HepG2 (cell line): ENCODE data around the gene GBP1. TPM values are rescaled to one million over a fixed set of nuclear protein-coding genes. Genes with fewer than 3 reads are reported as not detected.

Experiments used
- ATAC-seq: fragments of 200-7000 bp; cut with Tn5 transposase; 3 replicates; pipeline ENCODE4 v1.9.1; 2020; ENCODE audit warnings: mild to moderate bottlenecking, moderate library complexity
- BruUV-seq: library from RNA; stranded (reverse); fragments of 400-500 nt; replicated peaks from 2 replicates; lab custom pipeline; 2021; lab: Mats Ljungman, UMichigan
- CTCF ChIA-PET: fragments of 300-600 bp; formaldehyde crosslinking; extraction: SDS; loops from one replicate; lab custom pipeline; 2021; ENCODE audit warnings: low total read pairs, inconsistent platforms, low intra/inter-chr PET ratio; lab: Yijun Ruan, JAX
- POLR2A ChIA-PET: fragments of 350-600 bp; sonication (Branson Sonifier 250); formaldehyde crosslinking; loops from one replicate; lab custom pipeline; 2020; ENCODE audit warnings: antibody characterized with exemption, inconsistent platforms; lab: Yijun Ruan, JAX
- DNase-seq: peaks from one replicate; pipeline ENCODE4 v3.0.0-alpha.2; 2015; ENCODE audit warnings: low spot score
- FAIRE-seq: peaks from 3 replicates; lab custom pipeline; 2011; peaks lifted over from hg19 to GRCh38; lab: Jason Lieb, UNC
- H2AFZ ChIP-seq: one replicate; pipeline ENCODE4 v1.6.1; 2011; ENCODE audit warnings: low read length, inconsistent platforms
- H3K27ac ChIP-seq: fragments of 300-600 bp; 3 replicates; pipeline ENCODE4 v1.8.0; 2011; ENCODE audit warnings: mixed run types, mild to moderate bottlenecking, mixed read lengths, low read length, inconsistent platforms; ENCODE audit not compliant: insufficient read depth; ENCODE audit errors: extremely low read length
- H3K27me3 ChIP-seq, 2 experiments: fragments of 200-600 bp in 1 of 2; 2 replicates in 1 of 2; 3 replicates in 1 of 2; pipeline versions ENCODE4 v1.6.0 to v1.8.0; 2011; ENCODE audit warnings: low read length in 2 of 2, mild to moderate bottlenecking in 2 of 2, moderate library complexity in 2 of 2, inconsistent platforms in 1 of 2; ENCODE audit not compliant: insufficient read depth in 2 of 2, control insufficient read depth in 1 of 2
- H3K36me3 ChIP-seq, 2 experiments: fragments of 200-600 bp in 1 of 2; replicated peaks in 1 of 2; 2 replicates in 1 of 2; 3 replicates in 1 of 2; pipeline versions ENCODE4 v1.5.1 to v1.8.0; 2011; ENCODE audit warnings: low read length in 2 of 2, inconsistent platforms in 1 of 2; ENCODE audit not compliant: insufficient read depth in 2 of 2, control insufficient read depth in 1 of 2
- H3K4me1 ChIP-seq: 2 replicates; pipeline ENCODE4 v1.5.1; 2012; ENCODE audit warnings: low read length, inconsistent platforms; ENCODE audit not compliant: insufficient read depth
- H3K4me2 ChIP-seq: 2 replicates; pipeline ENCODE4 v1.6.0; 2011; ENCODE audit warnings: low read depth, low read length, inconsistent platforms
- H3K4me3 ChIP-seq, 3 experiments: fragments of 200-600 bp in 1 of 3; sonication (generic), shearing (Covaris generic) in 1 of 3; replicated peaks in 1 of 3; 2 replicates each; pipeline ENCODE4 v1.5.1; 2011 to 2016; ENCODE audit warnings: low read length in 3 of 3, inconsistent platforms in 2 of 3, low read depth in 2 of 3, mild to moderate bottlenecking in 2 of 3, control low read depth in 1 of 3, mixed read lengths in 1 of 3; ENCODE audit not compliant: insufficient read depth in 1 of 3
- H3K79me2 ChIP-seq: one replicate; pipeline ENCODE4 v1.6.1; 2011; ENCODE audit warnings: low read length, inconsistent platforms; ENCODE audit not compliant: insufficient read depth
- H3K9ac ChIP-seq: 2 replicates; pipeline ENCODE4 v1.6.0; 2011; ENCODE audit warnings: mild to moderate bottlenecking, low read depth, low read length, inconsistent platforms; ENCODE audit not compliant: insufficient read depth
- H3K9me3 ChIP-seq: 2 replicates; pipeline ENCODE4 v1.5.1; 2012; ENCODE audit warnings: mild to moderate bottlenecking, low read length
- H4K20me1 ChIP-seq: 2 replicates; pipeline ENCODE4 v1.6.0; 2011; ENCODE audit warnings: inconsistent platforms, mild to moderate bottlenecking, low read length, moderate library complexity; ENCODE audit not compliant: insufficient read depth
- ARNT ChIP-seq: fragments of 450-650 bp; IDR thresholded peaks from 2 replicates; pipeline ENCODE4 v1.6.1; 2017
- EEA1 ChIP-seq: sonication (generic); formaldehyde crosslinking; IDR thresholded peaks from 2 replicates; pipeline ENCODE4 v1.5.1; 2020; ENCODE audit warnings: mild to moderate bottlenecking, missing genetic modification reagents, borderline replicate concordance
- KAT7 ChIP-seq: IDR thresholded peaks from 2 replicates; pipeline ENCODE4 v1.6.1; 2018; ENCODE audit warnings: borderline replicate concordance, missing compliant biosample characterization
- KLF9 ChIP-seq: IDR thresholded peaks from 2 replicates; pipeline ENCODE4 v1.6.1; 2016; ENCODE audit warnings: low read depth
- MEIS1 ChIP-seq: sonication (generic); formaldehyde crosslinking; IDR thresholded peaks from 2 replicates; pipeline ENCODE4 v1.9.0; 2021; ENCODE audit warnings: mild to moderate bottlenecking, missing genetic modification reagents, moderate library complexity, borderline replicate concordance
- PHF21A ChIP-seq: sonication (generic); formaldehyde crosslinking; IDR thresholded peaks from 2 replicates; pipeline ENCODE4 v1.5.0; 2020; ENCODE audit warnings: mild to moderate bottlenecking, missing genetic modification reagents
- RFXANK ChIP-seq: IDR thresholded peaks from 2 replicates; pipeline ENCODE4 v1.6.1; 2016
- TEAD3 ChIP-seq: optimal IDR thresholded peaks from 2 replicates; pipeline ENCODE3; 2016; ENCODE audit warnings: borderline replicate concordance
- ZFAT ChIP-seq: sonication (generic); formaldehyde crosslinking; conservative IDR thresholded peaks from 2 replicates; pipeline ENCODE4 v1.8.1; 2023; ENCODE audit warnings: missing genetic modification reagents, inconsistent platforms
- ZNF563 ChIP-seq: sonication (generic); formaldehyde crosslinking; IDR thresholded peaks from 2 replicates; pipeline ENCODE4 v1.8.0; 2022; ENCODE audit warnings: mild to moderate bottlenecking, moderate library complexity, missing genetic modification reagents
- WGBS: methylation state at CpG from one replicate; pipeline ENCODE4 v1.1.6; 2017; ENCODE audit warnings: low lambda C conversion rate; 5-methylcytosine and 5-hydroxymethylcytosine counted together
- in situ Hi-C: cut with HindIII; loops from 2 replicates; pipeline ENCODE4 v1.10.0; 2017; ENCODE audit warnings: low pct_unique_long_range_greater_than_20kb; ENCODE audit not compliant: extremely low pct_ligation_motif_present
- intact Hi-C: fragments of 100-400 bp; cut with micrococcal nuclease; formaldehyde crosslinking; loops from one replicate; pipeline ENCODE4 v1.10.0; 2022; ENCODE audit not compliant: unreplicated experiment
- polyA plus RNA-seq, 8 experiments: library from polyadenylated mRNA; depleted of rRNA in 3 of 8; stranded (reverse) in 7 of 8; unstranded in 1 of 8; fragments of >200 nt; fragmentation: Illumina TruSeq in 4 of 8; extraction: Trizol in 4 of 8; gene quantifications; 2 replicates each; pipeline versions ENCODE4 v1.2.1 to v1.2.3, GENCODE V29; 2011 to 2016; ENCODE audit warnings: low read depth in 4 of 8, missing spikeins in 1 of 8, mixed read lengths in 1 of 8; ENCODE audit not compliant: insufficient read depth in 1 of 8
- total RNA-seq, 5 experiments: library from RNA; depleted of rRNA; stranded (reverse); fragments of >200 nt; fragmentation: Illumina TruSeq; extraction: Trizol; gene quantifications; 2 replicates each; pipeline ENCODE4 v1.2.3, GENCODE V29; 2016; ENCODE audit warnings: low read depth in 1 of 5
- TF ChIP-seq, protein P1 (sequence below), 2 experiments: sonication (generic) in 1 of 2; formaldehyde crosslinking in 1 of 2; IDR thresholded peaks; 2 replicates each; pipeline versions ENCODE4 v1.5.1 to v1.6.1; 2011 to 2020; ENCODE audit warnings: borderline replicate concordance in 1 of 2, low read depth in 1 of 2, low read length in 1 of 2, mild to moderate bottlenecking in 1 of 2, missing genetic modification reagents in 1 of 2, moderate library complexity in 1 of 2
- TF ChIP-seq, protein P2 (sequence below): sonication (generic); formaldehyde crosslinking; IDR thresholded peaks from 2 replicates; pipeline ENCODE4 v1.8.1; 2022; ENCODE audit warnings: low read depth, mild to moderate bottlenecking, missing genetic modification reagents
- TF ChIP-seq, protein P3 (sequence below): sonication (generic); formaldehyde crosslinking; IDR thresholded peaks from 2 replicates; pipeline ENCODE4 v1.5.0; 2020; ENCODE audit warnings: mild to moderate bottlenecking, missing genetic modification reagents, moderate library complexity

GBP1 gene
- total and polyA plus RNA-seq, 2 of the 13 experiments (the other 11 are each of a cell fraction or from before 2014, with no cell fraction given): 0.62 to 2.3 TPM

DNA sequence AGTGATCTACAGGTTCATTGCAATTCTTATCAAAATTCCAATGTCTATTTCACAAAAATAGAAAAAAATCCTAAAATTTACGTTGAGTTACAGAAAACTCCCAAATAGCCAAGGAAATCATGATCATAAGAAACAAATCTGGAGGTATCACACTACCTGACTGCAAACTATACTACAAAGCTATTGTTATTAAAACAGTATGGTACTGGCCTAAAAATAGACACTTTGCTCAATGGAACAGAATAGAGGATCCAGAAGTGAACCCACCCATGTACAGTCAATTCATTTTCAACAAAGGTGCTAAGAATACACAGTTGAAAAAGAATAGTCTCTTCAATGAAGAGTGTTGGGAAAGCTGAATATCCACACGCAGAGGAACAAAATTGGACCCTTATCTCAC, 30.7 kb upstream of the GBP1 start:
- DNase-seq: no peak
- no peak overlapping the region for H3K4me2 ChIP-seq
- POLR2A ChIA-PET: no interaction called here
- in situ Hi-C loops (loop anchor here (25.0 kb wide), 1 partner anchor 267 kb away; the partner anchor contains the start of gene GBP6), intact Hi-C loops (no loop called here)
- no peaks in the 10 kb centered on the region for H3K27me3 ChIP-seq
- 23% methylated on average over 2 of the region's 2 CpGs for WGBS
- H3K9me3 ChIP-seq: peaks cover 5% of the 10 kb centered on the region; the same call in 1 of the 2 replicates
- no peaks in the 10 kb centered on the region for H3K4me1 ChIP-seq
- H4K20me1 ChIP-seq: no peaks in the 10 kb centered on the region
- no peak overlapping the region for H3K9ac ChIP-seq
- no peak for ATAC-seq
- no peak overlapping the region for H3K4me3 ChIP-seq
- no peak overlapping the region for H2AFZ ChIP-seq
- H3K79me2 ChIP-seq: no peaks in the 10 kb centered on the region
- H3K36me3 ChIP-seq: no peaks in the 10 kb centered on the region
- BruUV-seq: no TSS peak
- no peak for FAIRE-seq
- H3K27ac ChIP-seq: no peak overlapping the region
- TF ChIP-seq TEAD3 (CRISPR knock-in tag) (no peak), ZNF563 (no peak), MEIS1 (CRISPR knock-in tag) (no peak), ARNT (no peak), ZFAT (CRISPR knock-in tag) (no peak), RFXANK (CRISPR knock-in tag) (no peak), PHF21A (no peak), KLF9 (no peak), EEA1 (CRISPR knock-in tag) (no peak), KAT7 (CRISPR knock-in tag) (no peak)
- TF ChIP-seq, protein P1, sequence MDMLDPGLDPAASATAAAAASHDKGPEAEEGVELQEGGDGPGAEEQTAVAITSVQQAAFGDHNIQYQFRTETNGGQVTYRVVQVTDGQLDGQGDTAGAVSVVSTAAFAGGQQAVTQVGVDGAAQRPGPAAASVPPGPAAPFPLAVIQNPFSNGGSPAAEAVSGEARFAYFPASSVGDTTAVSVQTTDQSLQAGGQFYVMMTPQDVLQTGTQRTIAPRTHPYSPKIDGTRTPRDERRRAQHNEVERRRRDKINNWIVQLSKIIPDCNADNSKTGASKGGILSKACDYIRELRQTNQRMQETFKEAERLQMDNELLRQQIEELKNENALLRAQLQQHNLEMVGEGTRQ (IDR thresholded peaks at IDR 0.05; ENCODE audit: low read depth, low read length): no peak
- TF ChIP-seq, protein P1 (CRISPR knock-in tag; IDR thresholded peaks at IDR 0.05; ENCODE audit: borderline replicate concordance): no peak
- TF ChIP-seq, protein P2, sequence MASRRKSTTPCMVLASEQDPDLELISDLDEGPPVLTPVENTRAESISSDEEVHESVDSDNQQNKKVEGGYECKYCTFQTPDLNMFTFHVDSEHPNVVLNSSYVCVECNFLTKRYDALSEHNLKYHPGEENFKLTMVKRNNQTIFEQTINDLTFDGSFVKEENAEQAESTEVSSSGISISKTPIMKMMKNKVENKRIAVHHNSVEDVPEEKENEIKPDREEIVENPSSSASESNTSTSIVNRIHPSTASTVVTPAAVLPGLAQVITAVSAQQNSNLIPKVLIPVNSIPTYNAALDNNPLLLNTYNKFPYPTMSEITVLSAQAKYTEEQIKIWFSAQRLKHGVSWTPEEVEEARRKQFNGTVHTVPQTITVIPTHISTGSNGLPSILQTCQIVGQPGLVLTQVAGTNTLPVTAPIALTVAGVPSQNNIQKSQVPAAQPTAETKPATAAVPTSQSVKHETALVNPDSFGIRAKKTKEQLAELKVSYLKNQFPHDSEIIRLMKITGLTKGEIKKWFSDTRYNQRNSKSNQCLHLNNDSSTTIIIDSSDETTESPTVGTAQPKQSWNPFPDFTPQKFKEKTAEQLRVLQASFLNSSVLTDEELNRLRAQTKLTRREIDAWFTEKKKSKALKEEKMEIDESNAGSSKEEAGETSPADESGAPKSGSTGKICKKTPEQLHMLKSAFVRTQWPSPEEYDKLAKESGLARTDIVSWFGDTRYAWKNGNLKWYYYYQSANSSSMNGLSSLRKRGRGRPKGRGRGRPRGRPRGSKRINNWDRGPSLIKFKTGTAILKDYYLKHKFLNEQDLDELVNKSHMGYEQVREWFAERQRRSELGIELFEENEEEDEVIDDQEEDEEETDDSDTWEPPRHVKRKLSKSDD: no peak
- TF ChIP-seq, protein P3, sequence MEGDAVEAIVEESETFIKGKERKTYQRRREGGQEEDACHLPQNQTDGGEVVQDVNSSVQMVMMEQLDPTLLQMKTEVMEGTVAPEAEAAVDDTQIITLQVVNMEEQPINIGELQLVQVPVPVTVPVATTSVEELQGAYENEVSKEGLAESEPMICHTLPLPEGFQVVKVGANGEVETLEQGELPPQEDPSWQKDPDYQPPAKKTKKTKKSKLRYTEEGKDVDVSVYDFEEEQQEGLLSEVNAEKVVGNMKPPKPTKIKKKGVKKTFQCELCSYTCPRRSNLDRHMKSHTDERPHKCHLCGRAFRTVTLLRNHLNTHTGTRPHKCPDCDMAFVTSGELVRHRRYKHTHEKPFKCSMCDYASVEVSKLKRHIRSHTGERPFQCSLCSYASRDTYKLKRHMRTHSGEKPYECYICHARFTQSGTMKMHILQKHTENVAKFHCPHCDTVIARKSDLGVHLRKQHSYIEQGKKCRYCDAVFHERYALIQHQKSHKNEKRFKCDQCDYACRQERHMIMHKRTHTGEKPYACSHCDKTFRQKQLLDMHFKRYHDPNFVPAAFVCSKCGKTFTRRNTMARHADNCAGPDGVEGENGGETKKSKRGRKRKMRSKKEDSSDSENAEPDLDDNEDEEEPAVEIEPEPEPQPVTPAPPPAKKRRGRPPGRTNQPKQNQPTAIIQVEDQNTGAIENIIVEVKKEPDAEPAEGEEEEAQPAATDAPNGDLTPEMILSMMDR (CRISPR knock-in tag): no peak
- TF ChIP-seq, all 625 proteins: peak for 0
- CTCF ChIA-PET: no interaction called here
